GM12865 (cell line): ENCODE results near the gene PTAFR.

Experiments
- DNase-seq: peaks from one replicate; pipeline ENCODE4 v3.0.0; 2010; ENCODE audit warnings: low read depth
- H3K4me3 ChIP-seq: 2 replicates; pipeline ENCODE4 v1.5.1; 2011; ENCODE audit warnings: mild to moderate bottlenecking, low read depth, low read length, control low read depth
- CTCF ChIP-seq: IDR thresholded peaks from 2 replicates; pipeline ENCODE4 v1.5.1; 2011; ENCODE audit warnings: low read length, control low read depth, low read depth, inconsistent platforms; ENCODE audit not compliant: insufficient read depth; ENCODE audit errors: missing control alignments

The PTAFR gene

DNA sequence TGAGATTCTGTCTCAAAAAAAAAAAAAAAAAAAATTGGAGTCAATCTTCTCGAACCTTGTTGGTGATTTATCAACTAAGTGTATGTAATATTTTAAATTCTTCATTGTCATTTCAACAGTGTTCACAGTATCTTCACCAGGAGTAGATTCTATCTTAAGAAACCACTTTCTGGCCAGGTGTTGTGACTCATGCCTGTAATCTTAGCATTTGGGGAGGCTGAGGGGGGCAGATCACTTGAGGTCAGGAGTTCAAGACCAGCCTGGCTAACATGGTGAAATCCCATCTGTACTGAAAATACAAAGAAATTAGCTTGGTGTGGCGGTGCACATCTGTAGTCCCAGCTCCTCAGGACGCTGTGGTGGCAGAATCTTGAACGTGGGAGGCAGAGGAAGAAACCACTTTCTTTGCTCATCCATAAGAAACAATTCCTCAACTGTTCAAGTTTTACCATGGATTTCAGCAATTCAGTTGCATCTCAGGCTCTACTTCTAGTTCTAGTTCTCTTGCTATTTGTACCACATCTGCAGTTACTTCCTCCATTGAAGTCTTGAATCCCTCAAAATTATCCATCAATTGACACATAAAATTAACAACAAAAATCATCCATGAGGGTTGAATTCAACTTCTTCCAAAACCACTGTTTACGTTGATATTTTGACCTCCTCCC, 57.7 kb downstream of the PTAFR start:
- no peak overlapping the region for H3K4me3 ChIP-seq
- TF ChIP-seq CTCF: no peak
- DNase-seq: peak; percentile 42

DNA sequence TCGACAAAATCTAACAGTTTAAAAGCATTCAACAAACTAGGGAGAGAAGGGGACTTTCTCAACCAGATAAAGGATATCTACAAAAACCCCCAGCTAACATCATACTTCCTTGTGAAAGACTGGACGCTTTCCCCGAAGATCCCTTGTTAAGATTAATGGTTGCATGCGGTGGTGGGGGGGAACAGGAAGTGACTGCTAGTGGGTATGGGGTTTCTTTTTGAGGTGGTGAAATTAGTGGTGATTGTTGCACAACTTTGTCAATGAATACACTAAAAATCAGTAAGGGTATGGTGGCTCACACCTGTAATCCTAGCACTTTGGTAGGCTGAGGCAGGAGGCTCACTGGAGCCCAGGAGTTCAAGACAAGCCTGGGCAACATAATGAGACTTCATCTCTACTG, 61.2 kb downstream of the PTAFR start:
- peak; percentile 78 for DNase-seq
- TF ChIP-seq CTCF: no peak
- H3K4me3 ChIP-seq: no peak overlapping the region

DNA sequence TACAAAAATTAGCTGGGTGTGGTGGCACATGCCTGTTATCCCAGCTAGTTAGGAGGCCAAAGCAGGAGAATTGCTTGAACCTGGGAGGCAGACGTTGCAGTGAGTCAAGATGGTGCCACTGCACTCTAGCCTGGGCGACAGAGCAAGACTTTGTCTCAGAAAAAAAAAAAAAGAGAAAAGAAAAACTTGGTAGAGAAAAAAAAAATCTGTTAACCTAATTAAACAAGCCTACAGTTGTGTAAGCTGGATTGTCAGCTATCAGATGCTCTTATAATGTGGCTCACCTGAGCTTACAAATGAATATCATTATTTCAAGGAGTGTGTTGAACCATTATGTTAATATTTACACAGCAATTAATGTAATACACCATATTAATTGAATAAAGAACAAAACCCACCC, 61.6 kb downstream of the PTAFR start:
- no peak overlapping the region for H3K4me3 ChIP-seq
- no peak for DNase-seq
- TF ChIP-seq CTCF: no peak

DNA sequence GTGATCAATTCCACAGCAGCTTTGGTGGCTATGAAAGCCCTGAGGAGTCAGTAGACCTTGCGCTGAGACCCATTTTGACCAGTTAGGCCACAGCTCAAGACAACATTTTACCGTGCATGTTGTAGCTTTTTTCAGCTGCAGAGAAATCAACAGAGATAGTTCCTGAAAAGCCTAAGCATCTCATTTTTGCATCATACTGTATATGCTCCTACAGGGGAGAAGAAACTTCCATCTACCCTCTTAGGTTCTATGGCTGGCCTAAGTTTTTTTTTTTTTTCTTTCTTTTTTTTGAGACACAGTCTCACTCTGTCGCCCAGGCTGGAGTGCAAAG, 63.3 kb downstream of the PTAFR start:
- DNase-seq: peak; percentile 73
- TF ChIP-seq CTCF: peak; percentile 35

GRCh38 chr1:28112388-28113241, 63.9 kb downstream of the PTAFR start:
- TF ChIP-seq CTCF: no peak
- DNase-seq: peak; percentile 31
- no peak overlapping the region for H3K4me3 ChIP-seq

More for the DNA sequence above, 63.3 kb downstream of the PTAFR start:
- no peak overlapping the region for H3K4me3 ChIP-seq

- peak; percentile 29 for DNase-seq
- no peak for TF ChIP-seq CTCF
- no peak overlapping the region for H3K4me3 ChIP-seq
Measured at GRCh38 chr1:28111157-28111556, 65.3 kb downstream of the PTAFR start.
